Trophoblast cell (in vitro differentiated cells and primary cell): ENCODE results near the gene ZFR2.

Experiments used
- DNase-seq, 2 donors: peaks; one replicate each; pipeline ENCODE4 v3.0.0-alpha.2; 2016
- H2AFZ ChIP-seq: 2 replicates; pipeline ENCODE4 v1.6.1; 2013; ENCODE audit warnings: low read length, moderate library complexity, mild to moderate bottlenecking; ENCODE audit not compliant: insufficient read depth, poor library complexity
- H2AK5ac ChIP-seq: 2 replicates; pipeline ENCODE4 v1.6.1; 2013; ENCODE audit warnings: mild to moderate bottlenecking, low read length
- H2BK120ac ChIP-seq: 2 replicates; pipeline ENCODE4 v1.6.1; 2013; ENCODE audit warnings: low read length, mild to moderate bottlenecking, moderate library complexity; ENCODE audit not compliant: insufficient read depth, poor library complexity
- H2BK12ac ChIP-seq: 2 replicates; pipeline ENCODE4 v1.6.1; 2013; ENCODE audit warnings: mild to moderate bottlenecking, low read length, moderate library complexity
- H2BK5ac ChIP-seq: 2 replicates; pipeline ENCODE4 v1.6.1; 2013; ENCODE audit warnings: low read length, low read depth, moderate library complexity, mild to moderate bottlenecking; ENCODE audit not compliant: poor library complexity
- H3K14ac ChIP-seq: 2 replicates; pipeline ENCODE4 v1.6.1; 2013; ENCODE audit warnings: mild to moderate bottlenecking, low read length
- H3K18ac ChIP-seq: 2 replicates; pipeline ENCODE4 v1.6.1; 2013; ENCODE audit warnings: mild to moderate bottlenecking, low read length
- H3K23ac ChIP-seq: 2 replicates; pipeline ENCODE4 v1.6.1; 2013; ENCODE audit warnings: low read length
- H3K27ac ChIP-seq: 2 replicates; pipeline ENCODE4 v1.5.1; 2013; ENCODE audit warnings: low read depth, mild to moderate bottlenecking, inconsistent platforms, low read length, moderate library complexity
- H3K27me3 ChIP-seq: 2 replicates; pipeline ENCODE4 v1.6.1; 2013; ENCODE audit warnings: inconsistent platforms, mild to moderate bottlenecking, low read length, moderate library complexity; ENCODE audit not compliant: insufficient read depth
- H3K36me3 ChIP-seq, 2 experiments: 1 replicate in 1 of 2; 2 replicates in 1 of 2; pipeline ENCODE4 v1.6.1; 2013; ENCODE audit warnings: low read length in 2 of 2, mild to moderate bottlenecking in 2 of 2, moderate library complexity in 1 of 2; ENCODE audit not compliant: insufficient read depth in 2 of 2, control insufficient read depth in 1 of 2
- H3K4ac ChIP-seq: 2 replicates; pipeline ENCODE4 v1.6.1; 2013; ENCODE audit warnings: low read depth, mild to moderate bottlenecking, low read length, moderate library complexity
- H3K4me1 ChIP-seq, 2 experiments: 1 replicate in 1 of 2; 2 replicates in 1 of 2; pipeline ENCODE4 v1.6.1; 2013; ENCODE audit warnings: low read length in 2 of 2, mild to moderate bottlenecking in 2 of 2, moderate library complexity in 1 of 2; ENCODE audit not compliant: insufficient read depth in 2 of 2, control insufficient read depth in 1 of 2
- H3K4me2 ChIP-seq: 2 replicates; pipeline ENCODE4 v1.6.1; 2013; ENCODE audit warnings: inconsistent platforms, mild to moderate bottlenecking, low read length, moderate library complexity
- H3K4me3 ChIP-seq: 2 replicates; pipeline ENCODE4 v1.5.1; 2013; ENCODE audit warnings: mild to moderate bottlenecking, low read depth, low read length, inconsistent platforms
- H3K79me1 ChIP-seq: one replicate; pipeline ENCODE4 v1.6.1; 2013; ENCODE audit warnings: low read length
- H3K79me2 ChIP-seq: 2 replicates; pipeline ENCODE4 v1.6.1; 2013; ENCODE audit warnings: low read length, mild to moderate bottlenecking; ENCODE audit not compliant: control insufficient read depth, insufficient read depth, poor library complexity
- H3K9ac ChIP-seq: 2 replicates; pipeline ENCODE4 v1.6.1; 2013; ENCODE audit warnings: mild to moderate bottlenecking, low read length
- H3K9me3 ChIP-seq: 2 replicates; pipeline ENCODE4 v1.6.1; 2013; ENCODE audit warnings: low read depth, mild to moderate bottlenecking, control low read depth, inconsistent platforms, low read length; ENCODE audit not compliant: insufficient read depth
- H4K12ac ChIP-seq: 2 replicates; pipeline ENCODE4 v1.6.1; 2013; ENCODE audit warnings: low read depth, mild to moderate bottlenecking, low read length, moderate library complexity
- H4K8ac ChIP-seq: 2 replicates; pipeline ENCODE4 v1.6.1; 2013; ENCODE audit warnings: low read depth, mild to moderate bottlenecking, low read length, moderate library complexity
- H4K91ac ChIP-seq: one replicate; pipeline ENCODE4 v1.6.1; 2013; ENCODE audit warnings: low read depth, mild to moderate bottlenecking, low read length, moderate library complexity
- WGBS: extraction: QIAGEN DNeasy Blood & Tissue Kit; methylation state at CpG from one replicate; pipeline ENCODE4 v1.1.7; 2013; ENCODE audit warnings: missing lambda C conversion rate; ENCODE audit not compliant: insufficient read length, insufficient coverage; ENCODE audit errors: extremely low coverage; 5-methylcytosine and 5-hydroxymethylcytosine counted together

ZFR2 gene

DNA sequence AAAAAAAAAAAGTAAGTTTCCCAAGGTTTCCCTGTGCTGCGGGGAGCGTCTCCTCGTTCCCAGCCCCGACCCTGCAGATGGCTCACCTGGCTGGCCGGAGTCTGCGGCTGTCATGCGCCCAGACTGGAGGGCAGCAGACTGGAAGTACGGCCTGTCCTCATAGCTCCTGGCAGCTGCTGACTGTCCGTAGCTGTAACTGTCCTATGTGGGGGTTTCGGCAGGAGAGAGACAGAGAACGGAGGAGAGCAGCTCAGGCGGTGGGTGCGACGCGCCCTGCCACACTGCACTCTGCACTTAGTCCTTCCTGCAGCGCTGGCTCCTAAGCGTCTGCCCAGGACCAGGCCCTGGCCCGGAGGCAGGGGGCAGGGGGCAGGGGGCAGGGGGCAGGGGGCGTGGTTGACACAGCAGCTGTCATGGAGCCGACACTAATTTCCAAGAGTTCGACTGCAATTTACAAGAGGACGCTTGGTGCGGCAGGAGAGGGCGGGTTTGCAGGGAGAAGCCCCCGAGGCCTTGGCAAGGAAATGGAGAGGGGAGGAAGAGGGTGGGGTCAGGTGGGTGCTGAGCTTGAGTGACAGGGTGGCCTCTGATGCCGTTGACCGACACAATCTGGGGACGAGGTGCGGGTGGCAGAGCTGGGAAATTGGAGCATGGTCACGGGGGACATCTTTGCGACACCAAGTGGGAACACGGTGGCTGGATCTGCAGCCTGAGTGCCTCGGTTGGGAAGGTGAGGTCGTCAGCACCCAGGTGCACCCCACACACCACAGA is 35.1 kb downstream of the ZFR2 start:
- Histone ChIP-seq H3K27ac (no peak overlapping the region), H3K4me2 (no peak overlapping the region), H2BK120ac (no peak overlapping the region), H3K18ac (no peak overlapping the region), H2BK5ac (no peak overlapping the region), H3K9me3 (peaks cover 7% of the 10 kb centered on the region), H4K91ac (no peak overlapping the region), H2AK5ac (no peak overlapping the region), H3K4me1 (no peaks in the 10 kb centered on the region), H2BK12ac (no peak overlapping the region), H3K23ac (no peak overlapping the region), H3K36me3 (no peaks in the 10 kb centered on the region), H3K4me3 (no peak overlapping the region), H4K12ac (no peak overlapping the region), H3K27me3 (no peaks in the 10 kb centered on the region), H3K9ac (no peak overlapping the region), H3K79me1 (no peaks in the 10 kb centered on the region), H3K14ac (no peak overlapping the region), H2AFZ (no peak overlapping the region), H3K4ac (no peak overlapping the region), H4K8ac (no peak overlapping the region), H3K79me2 (no peaks in the 10 kb centered on the region)
- no CpG with 5 or more reads among the region's 34 CpGs for WGBS
- no peak for DNase-seq

DNA sequence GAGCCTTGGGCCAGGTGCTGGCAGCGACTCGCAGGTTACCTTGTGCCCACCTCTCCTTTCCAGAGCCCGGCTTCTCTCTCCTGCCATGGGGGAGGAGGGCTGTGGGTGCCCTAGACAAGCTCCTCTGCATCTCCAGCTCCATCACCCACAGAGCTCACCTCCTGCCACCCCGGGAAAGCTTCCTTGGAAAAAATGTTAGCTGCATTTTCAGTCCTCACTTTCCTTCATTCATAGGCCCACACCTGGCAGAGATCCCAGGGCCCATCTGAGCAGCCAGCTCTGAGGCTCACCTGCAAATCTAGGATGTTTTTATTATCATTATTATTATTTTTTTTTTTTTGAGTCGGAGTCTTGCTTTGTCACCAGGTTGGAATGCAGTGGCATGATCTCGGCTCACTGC is 36.8 kb downstream of the ZFR2 start:
- no peak overlapping the region for H4K91ac ChIP-seq
- H3K4me1 ChIP-seq = peaks cover 0 to 3% of the 10 kb centered on the region in 2 experiments
- no peak overlapping the region for H4K8ac ChIP-seq
- H3K18ac ChIP-seq = no peak overlapping the region
- no peak for DNase-seq
- no peak overlapping the region for H3K4me3 ChIP-seq
- WGBS = no CpG with 5 or more reads among the region's 6 CpGs
- H3K4ac ChIP-seq = no peak overlapping the region
- H3K79me1 ChIP-seq = peaks cover 5% of the 10 kb centered on the region
- no peaks in the 10 kb centered on the region for H3K9me3 ChIP-seq
- no peaks in the 10 kb centered on the region for H3K36me3 ChIP-seq
- no peak overlapping the region for H2BK12ac ChIP-seq
- H3K9ac ChIP-seq = no peak overlapping the region
- H2BK120ac ChIP-seq = no peak overlapping the region
- H2AFZ ChIP-seq = no peak overlapping the region
- no peak overlapping the region for H2BK5ac ChIP-seq
- H2AK5ac ChIP-seq = no peak overlapping the region
- no peak overlapping the region for H3K23ac ChIP-seq
- no peak overlapping the region for H3K4me2 ChIP-seq
- H4K12ac ChIP-seq = no peak overlapping the region
- no peaks in the 10 kb centered on the region for H3K79me2 ChIP-seq
- no peaks in the 10 kb centered on the region for H3K27me3 ChIP-seq
- H3K27ac ChIP-seq = no peak overlapping the region
- no peak overlapping the region for H3K14ac ChIP-seq

DNA sequence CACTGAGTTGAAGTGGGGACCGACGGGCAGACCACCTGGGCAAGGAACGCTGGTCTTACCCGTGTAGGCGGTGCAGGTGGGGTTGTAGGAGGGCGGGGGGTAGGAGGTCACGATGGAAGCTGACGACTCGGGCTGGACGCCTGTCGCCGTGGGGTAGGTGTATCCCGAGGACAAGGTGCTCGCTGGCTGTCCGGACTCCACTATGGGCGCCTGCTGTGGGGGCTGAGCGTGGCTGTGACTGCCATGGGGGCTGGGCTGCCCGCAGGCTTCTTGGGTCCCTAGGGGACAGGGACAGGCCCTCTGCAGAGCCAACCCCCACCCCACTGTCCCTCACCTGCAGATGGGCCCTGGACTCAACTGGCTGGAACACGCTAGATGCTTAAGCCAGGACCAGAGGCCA is 37.2 kb downstream of the ZFR2 start:
- no peak overlapping the region for H4K8ac ChIP-seq
- H4K91ac ChIP-seq = no peak overlapping the region
- DNase-seq = no peak
- H3K9ac ChIP-seq = no peak overlapping the region
- no peak overlapping the region for H3K14ac ChIP-seq
- H3K79me2 ChIP-seq = no peaks in the 10 kb centered on the region
- no peak overlapping the region for H2BK12ac ChIP-seq
- H3K23ac ChIP-seq = no peak overlapping the region
- H3K18ac ChIP-seq = no peak overlapping the region
- H3K4me1 ChIP-seq = peaks cover 0 to 4% of the 10 kb centered on the region in 2 experiments
- H2BK120ac ChIP-seq = no peak overlapping the region
- WGBS = no CpG with 5 or more reads among the region's 19 CpGs
- H3K27ac ChIP-seq = no peak overlapping the region
- H3K79me1 ChIP-seq = peaks cover 5% of the 10 kb centered on the region
- H2BK5ac ChIP-seq = no peak overlapping the region
- H3K4me3 ChIP-seq = no peak overlapping the region
- no peaks in the 10 kb centered on the region for H3K27me3 ChIP-seq
- no peak overlapping the region for H4K12ac ChIP-seq
- H3K4me2 ChIP-seq = no peak overlapping the region
- no peaks in the 10 kb centered on the region for H3K36me3 ChIP-seq
- no peak overlapping the region for H2AFZ ChIP-seq
- no peak overlapping the region for H3K4ac ChIP-seq
- no peaks in the 10 kb centered on the region for H3K9me3 ChIP-seq
- no peak overlapping the region for H2AK5ac ChIP-seq

DNA sequence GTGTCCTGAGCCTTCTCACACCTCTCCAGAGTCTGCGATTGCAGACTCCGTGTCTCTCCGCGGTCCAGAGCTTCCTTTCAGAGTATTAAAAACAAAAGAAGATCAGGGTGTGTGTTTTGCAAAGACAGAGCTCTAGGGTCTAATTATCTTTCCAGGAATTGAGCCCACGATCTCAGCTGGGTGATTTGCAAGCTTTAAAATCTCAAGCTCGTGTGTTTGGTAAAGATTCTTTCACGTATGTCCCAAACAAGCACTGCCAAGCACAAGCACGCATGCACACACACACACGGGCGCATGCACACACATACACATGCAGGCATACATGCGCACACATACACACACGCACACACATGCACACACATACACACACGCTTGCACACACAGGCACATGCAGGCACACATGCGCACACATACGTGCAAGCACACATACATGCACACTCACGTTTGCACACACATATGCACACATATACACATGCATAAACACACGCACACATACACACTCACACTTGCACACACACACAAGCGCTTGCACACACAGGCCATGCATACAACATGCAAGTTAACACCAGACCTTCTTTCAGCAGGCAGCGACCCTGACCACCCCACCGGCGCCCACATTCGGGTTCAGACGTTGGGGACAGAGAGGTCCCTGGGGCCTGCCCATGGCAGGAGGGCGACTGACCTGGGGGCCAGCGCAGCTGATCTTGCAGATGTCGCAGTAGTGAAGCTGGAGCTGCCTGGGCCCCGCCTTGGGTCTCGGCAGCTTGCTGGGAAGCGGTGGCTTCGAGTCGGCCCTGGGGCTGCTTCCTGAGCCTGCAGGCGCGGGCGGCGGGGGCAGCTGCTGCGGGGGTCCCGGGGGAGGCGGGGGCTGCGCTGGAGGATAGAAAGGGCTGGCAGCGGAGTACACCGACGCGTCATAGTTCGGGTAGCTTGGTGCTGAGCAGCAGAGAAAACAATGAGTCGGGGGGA is 37.9 kb downstream of the ZFR2 start:
- H3K23ac ChIP-seq = peak overlapping the region; percentile 3
- no peak overlapping the region for H3K4me2 ChIP-seq
- H3K18ac ChIP-seq = no peak overlapping the region
- no peak overlapping the region for H2BK120ac ChIP-seq
- H4K91ac ChIP-seq = no peak overlapping the region
- H4K12ac ChIP-seq = no peak overlapping the region
- H2BK12ac ChIP-seq = no peak overlapping the region
- H3K9me3 ChIP-seq = no peaks in the 10 kb centered on the region
- no peak overlapping the region for H4K8ac ChIP-seq
- no peaks in the 10 kb centered on the region for H3K36me3 ChIP-seq
- H2AFZ ChIP-seq = no peak overlapping the region
- no peaks in the 10 kb centered on the region for H3K79me2 ChIP-seq
- H3K14ac ChIP-seq = no peak overlapping the region
- no peak for DNase-seq
- H3K4ac ChIP-seq = no peak overlapping the region
- H2AK5ac ChIP-seq = no peak overlapping the region
- H3K9ac ChIP-seq = no peak overlapping the region
- H3K27me3 ChIP-seq = no peaks in the 10 kb centered on the region
- H3K4me3 ChIP-seq = peak overlapping the region; percentile 65
- H2BK5ac ChIP-seq = no peak overlapping the region
- H3K27ac ChIP-seq = no peak overlapping the region
- H3K4me1 ChIP-seq = peaks cover 3 to 8% of the 10 kb centered on the region in 2 experiments
- peaks cover 5% of the 10 kb centered on the region for H3K79me1 ChIP-seq
- no CpG with 5 or more reads among the region's 45 CpGs for WGBS
